ENCODE measurements around the gene PFKL.

PFKL gene

GRCh38 chr21:44263221-44263760 lies 36.6 kb upstream of the PFKL start:
- peaks cover 9% of the 10 kb centered on the region for H3K4me1 ChIP-seq (ENCODE audit: control insufficient read depth, insufficient read depth, low read length)
- H3K9me3 ChIP-seq (ENCODE audit: control insufficient read depth, insufficient read depth, low read length): no peaks in the 10 kb centered on the region
- H3K36me3 ChIP-seq (ENCODE audit: control insufficient read depth, insufficient read depth, low read length): no peaks in the 10 kb centered on the region
- peak overlapping the region; percentile 59 for H3K27ac ChIP-seq (ENCODE audit: low read depth, low read length)
- H3K9ac ChIP-seq (ENCODE audit: low read depth, low read length): no peak overlapping the region
- no peak overlapping the region for H3K4me3 ChIP-seq (ENCODE audit: low read depth, low read length)
- no peaks in the 10 kb centered on the region for H3K27me3 ChIP-seq (ENCODE audit: control insufficient read depth, insufficient read depth, low read length)

- H3K9ac ChIP-seq (ENCODE audit: low read depth, low read length): no peak overlapping the region
- peak overlapping the region; percentile 59 for H3K27ac ChIP-seq (ENCODE audit: low read depth, low read length)
- H3K36me3 ChIP-seq (ENCODE audit: control insufficient read depth, insufficient read depth, low read length): no peaks in the 10 kb centered on the region
- no peaks in the 10 kb centered on the region for H3K9me3 ChIP-seq (ENCODE audit: control insufficient read depth, insufficient read depth, low read length)
- H3K27me3 ChIP-seq (ENCODE audit: control insufficient read depth, insufficient read depth, low read length): no peaks in the 10 kb centered on the region
- H3K4me3 ChIP-seq (ENCODE audit: low read depth, low read length): no peak overlapping the region
- peaks cover 9% of the 10 kb centered on the region for H3K4me1 ChIP-seq (ENCODE audit: control insufficient read depth, insufficient read depth, low read length)
These were observed 36.1 kb upstream of the PFKL start for GRCh38 chr21:44263768-44264167.

DNA sequence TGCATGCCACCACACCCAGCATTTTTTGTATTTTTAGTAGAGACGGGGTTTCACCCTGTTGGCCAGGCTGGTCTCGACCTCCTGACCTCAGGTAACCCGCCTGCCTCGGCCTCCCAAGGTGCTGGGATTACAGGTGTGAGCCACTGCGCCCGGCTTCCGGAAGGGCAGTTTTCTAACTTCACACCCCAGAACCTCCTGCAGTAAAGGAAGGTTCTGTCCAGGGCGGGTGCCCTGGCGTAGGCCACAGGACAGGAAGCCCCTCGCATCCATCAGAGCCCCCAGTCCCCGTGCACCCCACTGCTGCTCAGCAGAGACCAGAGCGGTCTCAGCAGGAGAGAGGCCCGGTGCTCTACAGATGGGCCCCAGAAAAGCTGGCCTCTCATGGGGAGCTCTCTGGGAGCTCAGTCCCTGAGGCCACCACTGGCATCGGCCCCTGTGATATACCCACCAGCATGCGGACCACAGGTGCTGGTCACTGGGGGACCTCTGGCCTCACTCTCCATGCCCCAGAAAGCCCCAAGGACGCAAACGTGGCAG lies 34.1 kb upstream of the PFKL start:
- Histone ChIP-seq H3K4me1 (ENCODE audit: control insufficient read depth, insufficient read depth, low read length) (peaks cover 9% of the 10 kb centered on the region), H3K9me3 (ENCODE audit: control insufficient read depth, insufficient read depth, low read length) (no peaks in the 10 kb centered on the region), H3K27me3 (ENCODE audit: control insufficient read depth, insufficient read depth, low read length) (no peaks in the 10 kb centered on the region), H3K4me3 (ENCODE audit: low read depth, low read length) (no peak overlapping the region), H3K27ac (ENCODE audit: low read depth, low read length) (no peak overlapping the region), H3K9ac (ENCODE audit: low read depth, low read length) (no peak overlapping the region), H3K36me3 (ENCODE audit: control insufficient read depth, insufficient read depth, low read length) (no peaks in the 10 kb centered on the region)

DNA sequence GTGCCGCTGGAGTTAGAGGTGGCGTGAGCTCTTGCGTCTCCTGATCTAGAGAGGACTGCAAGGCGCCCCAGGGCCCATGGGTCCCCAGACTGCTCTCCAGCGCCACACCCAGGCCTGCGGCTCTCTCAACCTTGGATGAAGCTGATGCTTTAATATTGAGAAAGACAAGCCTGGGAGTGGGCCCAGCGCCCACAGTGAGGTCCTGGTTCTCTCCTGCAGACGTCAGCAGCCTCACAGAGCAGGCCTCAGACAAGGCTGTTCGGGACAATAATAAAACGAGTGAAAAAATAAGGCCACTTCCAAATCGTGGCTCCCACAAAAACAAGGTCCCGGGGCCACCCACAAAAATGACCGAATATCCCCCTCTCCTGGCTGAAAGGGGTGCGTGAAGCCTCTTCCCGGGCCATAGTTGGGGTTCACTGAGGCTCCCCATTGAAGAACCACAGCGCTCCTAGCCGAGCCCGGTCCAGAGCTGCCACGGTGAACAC lies 32.2 kb upstream of the PFKL start:
- no peaks in the 10 kb centered on the region for H3K9me3 ChIP-seq (ENCODE audit: control insufficient read depth, insufficient read depth, low read length)
- H3K4me3 ChIP-seq (ENCODE audit: low read depth, low read length): no peak overlapping the region
- H3K36me3 ChIP-seq (ENCODE audit: control insufficient read depth, insufficient read depth, low read length): no peaks in the 10 kb centered on the region
- no peak overlapping the region for H3K9ac ChIP-seq (ENCODE audit: low read depth, low read length)
- H3K4me1 ChIP-seq (ENCODE audit: control insufficient read depth, insufficient read depth, low read length): peaks cover 9% of the 10 kb centered on the region
- no peak overlapping the region for H3K27ac ChIP-seq (ENCODE audit: low read depth, low read length)
- H3K27me3 ChIP-seq (ENCODE audit: control insufficient read depth, insufficient read depth, low read length): no peaks in the 10 kb centered on the region

DNA sequence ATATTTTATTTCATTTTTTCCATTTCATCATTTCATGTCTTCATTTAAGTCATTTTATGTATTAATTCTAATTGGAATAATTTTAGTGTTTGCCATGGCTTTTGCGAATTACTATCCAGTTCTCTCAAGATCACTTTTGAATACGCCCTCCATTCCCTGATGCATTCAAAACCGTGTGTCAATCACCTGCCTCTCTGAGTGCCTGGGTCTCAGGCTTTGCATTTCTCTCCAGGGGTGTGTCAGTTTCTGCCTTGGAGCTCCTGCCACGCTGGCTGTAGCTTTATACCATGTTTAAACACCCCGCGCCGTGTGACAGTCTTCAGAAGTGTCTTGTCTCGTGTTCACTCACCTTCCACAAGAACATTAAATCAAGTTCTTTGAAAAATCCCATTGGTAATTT lies 30.8 kb upstream of the PFKL start:
- H3K27ac ChIP-seq (ENCODE audit: low read depth, low read length): no peak overlapping the region
- H3K9me3 ChIP-seq (ENCODE audit: control insufficient read depth, insufficient read depth, low read length): no peaks in the 10 kb centered on the region
- no peaks in the 10 kb centered on the region for H3K4me1 ChIP-seq (ENCODE audit: control insufficient read depth, insufficient read depth, low read length)
- H3K4me3 ChIP-seq (ENCODE audit: low read depth, low read length): no peak overlapping the region
- no peak overlapping the region for H3K9ac ChIP-seq (ENCODE audit: low read depth, low read length)
- no peaks in the 10 kb centered on the region for H3K36me3 ChIP-seq (ENCODE audit: control insufficient read depth, insufficient read depth, low read length)
- no peaks in the 10 kb centered on the region for H3K27me3 ChIP-seq (ENCODE audit: control insufficient read depth, insufficient read depth, low read length)

DNA sequence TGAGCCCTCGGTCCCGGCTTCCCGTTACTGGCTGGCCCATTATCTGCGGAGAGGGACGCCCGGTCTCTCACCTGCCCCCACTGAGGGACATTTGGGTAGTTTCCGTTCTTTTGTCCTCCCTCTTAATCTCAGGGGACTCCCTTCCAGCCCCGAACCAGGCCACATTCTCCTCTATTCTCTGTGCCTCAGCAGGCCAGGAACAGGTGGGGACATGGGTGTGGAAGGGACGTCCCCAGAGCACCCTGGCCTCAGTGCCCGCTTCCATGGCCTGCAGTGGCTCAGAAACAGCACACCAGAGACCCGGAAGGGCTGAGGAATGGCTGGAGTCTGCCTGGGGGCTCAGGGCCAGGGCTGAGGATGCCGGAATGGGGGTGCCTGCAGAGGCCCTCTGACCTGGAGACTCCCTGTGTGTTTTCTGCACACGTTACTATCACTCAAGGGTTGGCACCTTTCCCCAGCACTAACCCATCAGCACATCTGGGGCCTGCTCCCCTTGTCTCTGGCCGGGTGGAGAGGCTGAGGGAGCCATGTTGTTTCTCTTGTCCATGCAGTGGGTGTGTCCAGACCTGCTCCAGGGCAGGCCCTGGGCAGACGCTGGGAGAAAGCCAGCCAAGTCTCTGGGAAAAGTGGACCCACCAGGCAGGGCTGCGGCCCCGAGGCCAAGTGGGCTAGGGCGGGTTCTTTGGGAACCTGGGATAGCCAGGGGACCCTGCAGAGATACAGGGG lies 28.1 kb upstream of the PFKL start:
- no peak overlapping the region for H3K4me3 ChIP-seq (ENCODE audit: low read depth, low read length)
- H3K4me1 ChIP-seq (ENCODE audit: control insufficient read depth, insufficient read depth, low read length): no peaks in the 10 kb centered on the region
- no peaks in the 10 kb centered on the region for H3K9me3 ChIP-seq (ENCODE audit: control insufficient read depth, insufficient read depth, low read length)
- H3K27me3 ChIP-seq (ENCODE audit: control insufficient read depth, insufficient read depth, low read length): no peaks in the 10 kb centered on the region
- no peaks in the 10 kb centered on the region for H3K36me3 ChIP-seq (ENCODE audit: control insufficient read depth, insufficient read depth, low read length)
- no peak overlapping the region for H3K9ac ChIP-seq (ENCODE audit: low read depth, low read length)
- no peak overlapping the region for H3K27ac ChIP-seq (ENCODE audit: low read depth, low read length)

GRCh38 chr21:44272284-44272858 lies 27.5 kb upstream of the PFKL start:
- Histone ChIP-seq H3K4me3 (ENCODE audit: low read depth, low read length) (no peak overlapping the region), H3K27ac (ENCODE audit: low read depth, low read length) (no peak overlapping the region), H3K9ac (ENCODE audit: low read depth, low read length) (no peak overlapping the region), H3K4me1 (ENCODE audit: control insufficient read depth, insufficient read depth, low read length) (no peaks in the 10 kb centered on the region), H3K27me3 (ENCODE audit: control insufficient read depth, insufficient read depth, low read length) (no peaks in the 10 kb centered on the region), H3K9me3 (ENCODE audit: control insufficient read depth, insufficient read depth, low read length) (no peaks in the 10 kb centered on the region), H3K36me3 (ENCODE audit: control insufficient read depth, insufficient read depth, low read length) (no peaks in the 10 kb centered on the region)

- Histone ChIP-seq H3K27me3 (ENCODE audit: control insufficient read depth, insufficient read depth, low read length) (no peaks in the 10 kb centered on the region), H3K27ac (ENCODE audit: low read depth, low read length) (no peak overlapping the region), H3K4me1 (ENCODE audit: control insufficient read depth, insufficient read depth, low read length) (no peaks in the 10 kb centered on the region), H3K36me3 (ENCODE audit: control insufficient read depth, insufficient read depth, low read length) (no peaks in the 10 kb centered on the region), H3K4me3 (ENCODE audit: low read depth, low read length) (no peak overlapping the region), H3K9ac (ENCODE audit: low read depth, low read length) (no peak overlapping the region), H3K9me3 (ENCODE audit: control insufficient read depth, insufficient read depth, low read length) (no peaks in the 10 kb centered on the region)
These were observed 26.8 kb upstream of the PFKL start for GRCh38 chr21:44273046-44273445.

DNA sequence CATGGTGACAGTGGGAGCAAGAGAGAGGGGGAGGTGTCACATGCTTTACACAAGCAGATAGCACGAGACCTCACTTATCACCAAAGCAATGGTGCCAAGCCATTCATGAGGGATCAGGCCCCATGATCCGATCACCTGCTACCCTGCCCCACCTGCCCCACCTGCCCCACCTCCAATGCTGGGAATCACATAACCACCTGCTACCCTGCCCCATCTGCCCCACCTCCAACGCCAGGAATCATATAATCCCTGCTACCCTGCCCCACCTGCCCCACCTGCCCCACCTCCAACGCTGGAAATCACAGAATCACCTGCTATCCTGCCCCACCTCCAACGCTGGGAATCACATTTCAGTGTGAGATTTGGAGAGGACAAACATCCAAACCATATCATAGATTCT lies 24.8 kb upstream of the PFKL start:
- Histone ChIP-seq H3K27ac (ENCODE audit: low read depth, low read length) (no peak overlapping the region), H3K4me3 (ENCODE audit: low read depth, low read length) (no peak overlapping the region), H3K9ac (ENCODE audit: low read depth, low read length) (no peak overlapping the region), H3K27me3 (ENCODE audit: control insufficient read depth, insufficient read depth, low read length) (no peaks in the 10 kb centered on the region), H3K4me1 (ENCODE audit: control insufficient read depth, insufficient read depth, low read length) (no peaks in the 10 kb centered on the region), H3K9me3 (ENCODE audit: control insufficient read depth, insufficient read depth, low read length) (no peaks in the 10 kb centered on the region), H3K36me3 (ENCODE audit: control insufficient read depth, insufficient read depth, low read length) (no peaks in the 10 kb centered on the region)

- Histone ChIP-seq H3K9ac (ENCODE audit: low read depth, low read length) (no peak overlapping the region), H3K36me3 (ENCODE audit: control insufficient read depth, insufficient read depth, low read length) (no peaks in the 10 kb centered on the region), H3K4me3 (ENCODE audit: low read depth, low read length) (no peak overlapping the region), H3K9me3 (ENCODE audit: control insufficient read depth, insufficient read depth, low read length) (no peaks in the 10 kb centered on the region), H3K27ac (ENCODE audit: low read depth, low read length) (no peak overlapping the region), H3K4me1 (ENCODE audit: control insufficient read depth, insufficient read depth, low read length) (peaks cover 21% of the 10 kb centered on the region; the same call in 1 of the 2 replicates), H3K27me3 (ENCODE audit: control insufficient read depth, insufficient read depth, low read length) (peaks cover 3% of the 10 kb centered on the region; the same call in 1 of the 2 replicates)
These were observed 20.2 kb upstream of the PFKL start for GRCh38 chr21:44279354-44280260.

Data from HUES48 (cell line).